ENCODE results near the gene ALOX15. TPM values are rescaled to one million over a fixed set of nuclear protein-coding genes. Genes with fewer than 3 reads are reported as not detected.

ALOX15 gene
- total RNA-seq, 1 experiment from 2014 or later = not detected

- H3K4me3 ChIP-seq (ENCODE audit: low read depth in 2 of 2, low read length in 2 of 2) = no peak overlapping the region
- no peak for ATAC-seq
- intact Hi-C loops (cut with micrococcal nuclease; ENCODE audit: unreplicated experiment) (no loop called here), in situ Hi-C loops (cut with HindIII; ENCODE audit: low pct_unique_long_range_greater_than_20kb, low sequenced_read_pairs) (no loop called here)
- no peaks in the 10 kb centered on the region for H3K9me3 ChIP-seq (ENCODE audit: control insufficient read depth, insufficient read depth, low read depth, low read length)
- DNase-seq (ENCODE audit: low read depth, low spot score) = no peak
- ChIA-PET POLR2A (interaction anchor here (0.6 kb wide), 1 partner anchor 18 kb away, joined by 4 read pairs; no protein-coding TSS in a partner anchor), CTCF (no interaction called here)
- no peak for TF ChIP-seq REST (IDR thresholded peaks at IDR 0.05; ENCODE audit: insufficient read depth in 1 of 2, low read depth in 2 of 2, low read length in 1 of 2)
- TF ChIP-seq TCF7L2 (IDR thresholded peaks at IDR 0.05; ENCODE audit: low read depth, low read length) = no peak
- no peak for TF ChIP-seq CTCF (IDR thresholded peaks at IDR 0.05)
- no peak for TF ChIP-seq POLR2AphosphoS5 (IDR thresholded peaks at IDR 0.05; ENCODE audit: low read depth, low read length)
- TF ChIP-seq SIN3A (IDR thresholded peaks at IDR 0.05; ENCODE audit: borderline replicate concordance, insufficient read depth, low read depth, low read length) = no peak
- no peaks in the 10 kb centered on the region for H3K4me1 ChIP-seq (ENCODE audit: control insufficient read depth, insufficient read depth, low read length)
- H3K36me3 ChIP-seq (ENCODE audit: control insufficient read depth, insufficient read depth, low read length) = no peaks in the 10 kb centered on the region
- H3K27me3 ChIP-seq (ENCODE audit: control insufficient read depth, insufficient read depth, low read length) = no peaks in the 10 kb centered on the region; the same call in 1 of the 2 replicates
- BruUV-seq (replicated peaks) = no TSS peak
- no peak overlapping the region for H3K27ac ChIP-seq (ENCODE audit: low read length)
Observed at GRCh38 chr17:4588898-4589625, 52.4 kb downstream of the ALOX15 start.

GRCh38 chr17:4588391-4588790, 53.1 kb downstream of the ALOX15 start:
- H3K27me3 ChIP-seq (ENCODE audit: control insufficient read depth, insufficient read depth, low read length) = no peaks in the 10 kb centered on the region; the same call in 1 of the 2 replicates
- ChIA-PET CTCF (interaction anchor here (0.5 kb wide), 1 partner anchor 21 kb away, joined by 7 read pairs; no protein-coding TSS in a partner anchor), POLR2A (interaction anchor here (0.5 kb wide), 1 partner anchor 345 kb away, joined by 4 read pairs; no protein-coding TSS in a partner anchor)
- no peak overlapping the region for H3K27ac ChIP-seq (ENCODE audit: low read length)
- intact Hi-C loops (cut with micrococcal nuclease; ENCODE audit: unreplicated experiment) (no loop called here), in situ Hi-C loops (cut with HindIII; ENCODE audit: low pct_unique_long_range_greater_than_20kb, low sequenced_read_pairs) (no loop called here)
- H3K9me3 ChIP-seq (ENCODE audit: control insufficient read depth, insufficient read depth, low read depth, low read length) = no peaks in the 10 kb centered on the region
- no peak for TF ChIP-seq SIN3A (IDR thresholded peaks at IDR 0.05; ENCODE audit: borderline replicate concordance, insufficient read depth, low read depth, low read length)
- TF ChIP-seq POLR2AphosphoS5 (IDR thresholded peaks at IDR 0.05; ENCODE audit: low read depth, low read length) = no peak
- no peak for TF ChIP-seq REST (IDR thresholded peaks at IDR 0.05; ENCODE audit: insufficient read depth in 1 of 2, low read depth in 2 of 2, low read length in 1 of 2)
- no peak for TF ChIP-seq CTCF (IDR thresholded peaks at IDR 0.05)
- TF ChIP-seq TCF7L2 (IDR thresholded peaks at IDR 0.05; ENCODE audit: low read depth, low read length) = no peak
- ATAC-seq (no peak), DNase-seq (ENCODE audit: low read depth, low spot score) (no peak)
- no peaks in the 10 kb centered on the region for H3K36me3 ChIP-seq (ENCODE audit: control insufficient read depth, insufficient read depth, low read length)
- no peaks in the 10 kb centered on the region for H3K4me1 ChIP-seq (ENCODE audit: control insufficient read depth, insufficient read depth, low read length)
- BruUV-seq (replicated peaks) = no TSS peak
- no peak overlapping the region for H3K4me3 ChIP-seq (ENCODE audit: low read depth in 2 of 2, low read length in 2 of 2)

Data from Panc1 (cell line).